CD14-positive monocyte (primary cell): ENCODE measurements around the gene HOXC12. TPM values are rescaled to one million over a fixed set of nuclear protein-coding genes. Genes with fewer than 3 reads are reported as not detected.

Experiments
- DNase-seq, 3 donors: peaks; one replicate each; pipeline ENCODE4 v3.0.0-alpha.2; 2011 to 2022
- H2AFZ ChIP-seq: 2 replicates; pipeline ENCODE4 v1.6.0; 2012; ENCODE audit warnings: mild to moderate bottlenecking, low read depth, low read length, inconsistent platforms; ENCODE audit not compliant: insufficient read depth, poor library complexity, severe bottlenecking
- H3K27ac ChIP-seq, 2 donors: 1 replicate in 1 of 2; 2 replicates in 1 of 2; pipeline ENCODE4 v1.5.1; 2012 to 2013; ENCODE audit warnings: low read length in 2 of 2, control low read depth in 1 of 2, inconsistent platforms in 1 of 2, low read depth in 1 of 2, mild to moderate bottlenecking in 1 of 2
- H3K27me3 ChIP-seq, 2 donors: one replicate each; pipeline versions ENCODE4 v1.6.0 to v1.6.1; 2011 to 2013; ENCODE audit warnings: low read length in 2 of 2; ENCODE audit not compliant: control insufficient read depth in 2 of 2, insufficient read depth in 2 of 2
- H3K36me3 ChIP-seq, 2 donors: replicated peaks in 1 of 2; 1 replicate in 1 of 2; 2 replicates in 1 of 2; pipeline versions ENCODE4 v1.5.1 to v1.6.1; 2012 to 2013; ENCODE audit warnings: low read length in 2 of 2, control low read depth in 1 of 2, inconsistent platforms in 1 of 2, mild to moderate bottlenecking in 1 of 2; ENCODE audit not compliant: insufficient read depth in 2 of 2, control insufficient read depth in 1 of 2
- H3K4me1 ChIP-seq, 2 donors: 1 replicate in 1 of 2; 2 replicates in 1 of 2; pipeline versions ENCODE4 v1.5.1 to v1.6.1; 2012 to 2013; ENCODE audit warnings: low read length in 2 of 2, control low read depth in 1 of 2, inconsistent platforms in 1 of 2, mild to moderate bottlenecking in 1 of 2, moderate library complexity in 1 of 2; ENCODE audit not compliant: insufficient read depth in 2 of 2, control insufficient read depth in 1 of 2
- H3K4me2 ChIP-seq: replicated peaks from 2 replicates; pipeline ENCODE3; 2012; ENCODE audit warnings: low read length, moderate library complexity, mild to moderate bottlenecking; ENCODE audit not compliant: poor library complexity, severe bottlenecking; ENCODE audit errors: extremely low read depth
- H3K4me3 ChIP-seq, 3 experiments: fragments of 200-600 bp in 1 of 3; sonication (generic) in 1 of 3; replicated peaks in 1 of 3; 1 replicate in 2 of 3; 2 replicates in 1 of 3; pipeline ENCODE4 v1.5.1; 2011 to 2013; ENCODE audit warnings: low read length in 3 of 3, mild to moderate bottlenecking in 3 of 3, control low read depth in 2 of 3, low read depth in 2 of 3, inconsistent platforms in 1 of 3, moderate library complexity in 1 of 3
- H3K79me2 ChIP-seq: 2 replicates; pipeline ENCODE4 v1.6.0; 2012; ENCODE audit warnings: mild to moderate bottlenecking, control low read depth, inconsistent platforms, low read length, moderate library complexity; ENCODE audit not compliant: insufficient read depth
- H3K9ac ChIP-seq: 2 replicates; pipeline ENCODE4 v1.6.0; 2017; ENCODE audit warnings: low read length, mild to moderate bottlenecking; ENCODE audit not compliant: insufficient read depth, poor library complexity, severe bottlenecking
- H3K9me3 ChIP-seq, 2 donors: replicated peaks in 1 of 2; 1 replicate in 1 of 2; 2 replicates in 1 of 2; pipeline versions ENCODE4 v1.5.1 to v1.6.1; 2012 to 2013; ENCODE audit warnings: low read length in 2 of 2, control low read depth in 1 of 2; ENCODE audit not compliant: control insufficient read depth in 1 of 2, insufficient read depth in 1 of 2
- H4K20me1 ChIP-seq: 2 replicates; pipeline ENCODE4 v1.6.0; 2012; ENCODE audit warnings: mild to moderate bottlenecking, low read length, control low read depth, moderate library complexity; ENCODE audit not compliant: insufficient read depth
- H3K27ac Mint-ChIP-seq, 7 donors: one replicate each; pipeline ENCODE4 v1.8.0; 2020; ENCODE audit warnings: mild to moderate bottlenecking in 7 of 7, mixed read lengths in 7 of 7, moderate library complexity in 6 of 7, inconsistent platforms in 2 of 7
- H3K27me3 Mint-ChIP-seq, 3 donors: one replicate each; pipeline ENCODE4 v1.8.0; 2021 to 2022; ENCODE audit warnings: low read depth in 3 of 3, mild to moderate bottlenecking in 3 of 3, mixed read lengths in 3 of 3, moderate library complexity in 3 of 3, inconsistent platforms in 1 of 3
- H3K36me3 Mint-ChIP-seq, 2 donors: one replicate each; pipeline ENCODE4 v1.8.0; 2020; ENCODE audit warnings: mixed read lengths in 2 of 2, inconsistent platforms in 1 of 2, mild to moderate bottlenecking in 1 of 2
- H3K4me1 Mint-ChIP-seq: one replicate; pipeline ENCODE4 v1.8.0; 2020; ENCODE audit warnings: mild to moderate bottlenecking, mixed read lengths
- H3K4me3 Mint-ChIP-seq, 2 donors: one replicate each; pipeline ENCODE4 v1.8.0; 2020; ENCODE audit warnings: mild to moderate bottlenecking in 2 of 2, mixed read lengths in 2 of 2, moderate library complexity in 1 of 2
- H3K9me3 Mint-ChIP-seq, 7 donors: one replicate each; pipeline ENCODE4 v1.8.0; 2020 to 2022; ENCODE audit warnings: mixed read lengths in 7 of 7, mild to moderate bottlenecking in 6 of 7, moderate library complexity in 6 of 7, inconsistent platforms in 2 of 7
- WGBS: methylation state at CpG from one replicate; pipeline ENCODE4 v1.1.5; 2013; ENCODE audit warnings: missing lambda C conversion rate; ENCODE audit not compliant: insufficient coverage; 5-methylcytosine and 5-hydroxymethylcytosine counted together
- intact Hi-C, 2 donors: fragments of 100-400 bp; cut with micrococcal nuclease; formaldehyde crosslinking; loops; one replicate each; pipeline versions ENCODE4 v1.15.0 to v1.15.1; 2023
- polyA plus RNA-seq, 3 donors: library from polyadenylated mRNA; depleted of rRNA in 1 of 3; unstranded in 2 of 3; stranded (reverse) in 1 of 3; fragments of 300-500 nt in 2 of 3; fragments of >200 nt in 1 of 3; fragmentation: Illumina TruSeq in 2 of 3; gene quantifications; 1 replicate in 2 of 3; 2 replicates in 1 of 3; pipeline ENCODE4 v1.2.3, GENCODE V29; 2012 to 2021
- TF ChIP-seq, protein P1 (sequence below): fragments of 200-600 bp; IDR thresholded peaks from one replicate; pipeline ENCODE4 v1.8.0; 2022; ENCODE audit warnings: antibody characterized with exemption, mild to moderate bottlenecking

Gene HOXC12
- polyA plus RNA-seq, 3 donors: not detected

DNA sequence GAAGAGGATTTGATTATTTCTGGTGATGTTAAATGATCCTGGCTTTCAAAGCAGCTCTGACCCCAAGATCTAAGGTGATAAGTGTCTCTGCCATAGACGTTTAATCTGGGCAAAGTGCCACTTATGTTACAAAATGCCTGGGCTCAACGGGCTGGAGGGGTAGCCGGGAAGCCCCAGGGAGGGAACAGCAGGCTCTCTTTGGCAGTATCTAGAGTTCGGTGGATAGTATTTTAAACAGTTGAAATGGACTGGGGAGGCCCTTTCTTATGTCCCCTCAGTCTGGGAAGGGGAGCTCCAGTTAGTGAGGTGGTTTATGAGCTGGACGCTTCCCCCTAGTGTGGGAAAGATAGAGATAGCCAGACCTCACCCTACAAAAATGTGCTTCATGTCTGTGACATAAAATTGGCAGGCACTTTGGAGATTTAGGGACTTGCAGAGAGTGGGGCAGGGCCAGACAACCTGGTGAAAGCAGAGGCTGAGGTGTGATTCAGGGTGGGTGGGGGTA, 12.8 kb downstream of the HOXC12 start:
- Histone ChIP-seq H3K27me3 (peaks cover 100% of the 10 kb centered on the region in 2 donors), H3K79me2 (no peaks in the 10 kb centered on the region), H3K36me3 (no peaks in the 10 kb centered on the region), H3K4me3 (no peak overlapping the region), H2AFZ (no peak overlapping the region), H3K4me1 (no peaks in the 10 kb centered on the region), H4K20me1 (no peaks in the 10 kb centered on the region), H3K9me3 (peaks cover 7 to 86% of the 10 kb centered on the region in 2 donors), H3K4me2 (no peak overlapping the region), H3K9ac (no peak overlapping the region), H3K27ac (no peak overlapping the region)
- DNase-seq: no peak
- 0% methylated on average over 1 of the region's 5 CpGs for WGBS
- H3K4me1 Mint-ChIP-seq: peaks cover 30% of the 10 kb centered on the region
- H3K27ac Mint-ChIP-seq: no peak overlapping the region
- intact Hi-C loops: no loop called here
- H3K4me3 Mint-ChIP-seq: peak overlapping the region; percentile 11 to 85
- H3K36me3 Mint-ChIP-seq: peaks cover 4 to 24% of the 10 kb centered on the region in 2 donors
- TF ChIP-seq, protein P1, sequence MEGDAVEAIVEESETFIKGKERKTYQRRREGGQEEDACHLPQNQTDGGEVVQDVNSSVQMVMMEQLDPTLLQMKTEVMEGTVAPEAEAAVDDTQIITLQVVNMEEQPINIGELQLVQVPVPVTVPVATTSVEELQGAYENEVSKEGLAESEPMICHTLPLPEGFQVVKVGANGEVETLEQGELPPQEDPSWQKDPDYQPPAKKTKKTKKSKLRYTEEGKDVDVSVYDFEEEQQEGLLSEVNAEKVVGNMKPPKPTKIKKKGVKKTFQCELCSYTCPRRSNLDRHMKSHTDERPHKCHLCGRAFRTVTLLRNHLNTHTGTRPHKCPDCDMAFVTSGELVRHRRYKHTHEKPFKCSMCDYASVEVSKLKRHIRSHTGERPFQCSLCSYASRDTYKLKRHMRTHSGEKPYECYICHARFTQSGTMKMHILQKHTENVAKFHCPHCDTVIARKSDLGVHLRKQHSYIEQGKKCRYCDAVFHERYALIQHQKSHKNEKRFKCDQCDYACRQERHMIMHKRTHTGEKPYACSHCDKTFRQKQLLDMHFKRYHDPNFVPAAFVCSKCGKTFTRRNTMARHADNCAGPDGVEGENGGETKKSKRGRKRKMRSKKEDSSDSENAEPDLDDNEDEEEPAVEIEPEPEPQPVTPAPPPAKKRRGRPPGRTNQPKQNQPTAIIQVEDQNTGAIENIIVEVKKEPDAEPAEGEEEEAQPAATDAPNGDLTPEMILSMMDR: no peak
- H3K9me3 Mint-ChIP-seq: peaks cover 3 to 72% (median 39%) of the 10 kb centered on the region in 7 donors
- peaks cover 99 to 100% (median 100%) of the 10 kb centered on the region in 3 donors for H3K27me3 Mint-ChIP-seq

DNA sequence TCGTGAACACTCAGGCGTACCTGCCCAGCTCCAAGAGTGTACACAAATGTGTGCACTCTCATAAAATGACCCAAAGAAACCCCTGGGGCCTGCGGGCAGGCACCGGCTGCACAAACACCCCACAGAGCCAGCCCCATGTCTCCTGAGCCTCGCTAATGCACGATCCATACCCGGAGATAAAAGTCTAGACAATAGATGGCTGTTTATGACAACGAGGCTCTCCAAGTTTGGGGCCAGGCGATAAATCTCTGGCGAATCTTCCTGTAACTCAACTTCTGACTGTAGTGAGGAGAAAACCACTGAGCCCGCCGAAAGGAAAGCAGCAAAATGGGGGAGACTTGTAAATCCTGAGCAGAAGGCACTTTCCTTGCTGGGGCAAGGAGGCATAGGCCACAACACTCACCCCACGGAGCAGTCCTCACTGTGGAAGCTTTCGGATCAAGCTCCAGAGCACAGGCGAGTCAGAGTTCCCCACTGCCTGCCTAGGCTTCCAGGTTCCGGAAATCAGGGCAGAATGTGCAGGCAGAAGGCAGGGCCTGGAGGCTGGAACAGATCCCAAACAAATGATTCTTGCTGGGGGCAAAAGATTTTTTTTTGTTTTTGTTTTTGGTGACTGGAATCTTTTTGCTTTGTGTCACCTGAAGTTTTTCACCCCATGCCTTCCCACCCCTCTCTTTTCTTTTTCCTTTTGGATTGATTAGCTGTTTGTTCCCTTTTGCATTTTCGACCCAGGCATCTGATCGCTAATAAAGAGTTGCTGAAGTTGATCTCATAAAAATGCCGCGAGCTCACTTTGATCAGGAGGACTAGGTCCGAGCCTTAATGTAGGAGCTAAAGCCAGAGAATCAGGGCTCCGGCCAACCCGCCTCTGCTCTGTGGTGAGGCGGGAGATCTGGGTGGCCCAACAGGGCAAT, 13.8 kb downstream of the HOXC12 start:
- peaks cover 11 to 88% of the 10 kb centered on the region in 2 donors for H3K9me3 ChIP-seq
- Mint-ChIP-seq H3K4me1 (peaks cover 37% of the 10 kb centered on the region), H3K36me3 (peaks cover 11 to 31% of the 10 kb centered on the region in 2 donors), H3K27me3 (peaks cover 99 to 100% (median 100%) of the 10 kb centered on the region in 3 donors), H3K9me3 (peaks cover 10 to 75% (median 44%) of the 10 kb centered on the region in 7 donors), H3K27ac (no peak overlapping the region), H3K4me3 (peak overlapping the region in 1 of 2 donors; percentile 85)
- peaks cover 0 to 2% of the 10 kb centered on the region in 2 donors for H3K4me1 ChIP-seq
- 11% methylated on average over 19 of the region's 24 CpGs for WGBS
- H4K20me1 ChIP-seq: no peaks in the 10 kb centered on the region
- intact Hi-C loops: no loop called here
- no peak overlapping the region for H3K4me2 ChIP-seq
- TF ChIP-seq, protein P1: no peak
- H2AFZ ChIP-seq: no peak overlapping the region
- H3K36me3 ChIP-seq: no peaks in the 10 kb centered on the region
- H3K79me2 ChIP-seq: no peaks in the 10 kb centered on the region
- peaks cover 100% of the 10 kb centered on the region in 2 donors for H3K27me3 ChIP-seq
- no peak for DNase-seq
- H3K4me3 ChIP-seq: no peak overlapping the region
- no peak overlapping the region for H3K9ac ChIP-seq
- H3K27ac ChIP-seq: no peak overlapping the region
